Testis (tissue), 3 donors: ENCODE results near the gene FBXO17. TPM values are rescaled to one million over a fixed set of nuclear protein-coding genes. Genes with fewer than 3 reads are reported as not detected.

Experiments
- DNase-seq: peaks from one replicate; pipeline ENCODE4 v3.0.0-alpha.2; 2019
- H3K27ac ChIP-seq, 2 donors: fragments of 200-600 bp; sonication (generic); one replicate each; pipeline ENCODE4 v1.5.1; 2019
- H3K27me3 ChIP-seq: fragments of 200-600 bp; sonication (generic); one replicate; pipeline ENCODE4 v1.5.1; 2019
- H3K36me3 ChIP-seq: fragments of 200-600 bp; sonication (generic); one replicate; pipeline ENCODE4 v1.5.1; 2017; ENCODE audit warnings: low read depth; ENCODE audit errors: missing control alignments
- H3K4me1 ChIP-seq: fragments of 200-600 bp; sonication (generic); one replicate; pipeline ENCODE4 v1.5.1; 2019
- H3K4me3 ChIP-seq, 2 donors: fragments of 200-600 bp; sonication (generic); one replicate each; pipeline ENCODE4 v1.5.1; 2017 to 2019
- H3K9me3 ChIP-seq: fragments of 200-600 bp; sonication (generic); one replicate; pipeline ENCODE4 v1.5.1; 2017
- POLR2A ChIP-seq: fragments of 450-650 bp; IDR thresholded peaks from one replicate; pipeline ENCODE4 v1.6.1; 2017; ENCODE audit warnings: antibody characterized with exemption, mild to moderate bottlenecking, moderate library complexity
- WGBS, 2 donors: methylation state at CpG; one replicate each; pipeline ENCODE4 v1.1.5; 2018; 5-methylcytosine and 5-hydroxymethylcytosine counted together
- intact Hi-C: fragments of 100-400 bp; cut with DNase I; formaldehyde crosslinking; loops from one replicate; pipeline ENCODE4 v1.15.1; 2023; ENCODE audit warnings: low total_unique reads
- polyA plus RNA-seq: library from polyadenylated mRNA; stranded (reverse); fragments of 350-450 nt; fragmentation: Illumina TruSeq; extraction: RNeasy Lipid Tissue Mini Kit (QIAGEN cat#74804); gene quantifications from one replicate; pipeline ENCODE4 v1.2.3, GENCODE V29; 2014; ENCODE audit warnings: low read depth, low replicate concordance; ENCODE audit not compliant: insufficient read depth
- total RNA-seq, 2 donors: library from RNA; depleted of rRNA; stranded (reverse); fragments of >200 nt; gene quantifications; one replicate each; pipeline ENCODE4 v1.2.3, GENCODE V29; 2016
- TF ChIP-seq, protein P1 (sequence below), 3 experiments: fragments of 450-650 bp in 2 of 3; fragments of 200-600 bp in 1 of 3; sonication (generic) in 1 of 3; IDR thresholded peaks; one replicate each; pipeline ENCODE4 v1.5.1; 2016 to 2019; ENCODE audit warnings: antibody characterized with exemption in 3 of 3, mild to moderate bottlenecking in 2 of 3, moderate library complexity in 1 of 3

The FBXO17 gene
- total and polyA plus RNA-seq, 3 donors from 2014 or later, result 10.3 to 14.2 (median 11.8) TPM

DNA sequence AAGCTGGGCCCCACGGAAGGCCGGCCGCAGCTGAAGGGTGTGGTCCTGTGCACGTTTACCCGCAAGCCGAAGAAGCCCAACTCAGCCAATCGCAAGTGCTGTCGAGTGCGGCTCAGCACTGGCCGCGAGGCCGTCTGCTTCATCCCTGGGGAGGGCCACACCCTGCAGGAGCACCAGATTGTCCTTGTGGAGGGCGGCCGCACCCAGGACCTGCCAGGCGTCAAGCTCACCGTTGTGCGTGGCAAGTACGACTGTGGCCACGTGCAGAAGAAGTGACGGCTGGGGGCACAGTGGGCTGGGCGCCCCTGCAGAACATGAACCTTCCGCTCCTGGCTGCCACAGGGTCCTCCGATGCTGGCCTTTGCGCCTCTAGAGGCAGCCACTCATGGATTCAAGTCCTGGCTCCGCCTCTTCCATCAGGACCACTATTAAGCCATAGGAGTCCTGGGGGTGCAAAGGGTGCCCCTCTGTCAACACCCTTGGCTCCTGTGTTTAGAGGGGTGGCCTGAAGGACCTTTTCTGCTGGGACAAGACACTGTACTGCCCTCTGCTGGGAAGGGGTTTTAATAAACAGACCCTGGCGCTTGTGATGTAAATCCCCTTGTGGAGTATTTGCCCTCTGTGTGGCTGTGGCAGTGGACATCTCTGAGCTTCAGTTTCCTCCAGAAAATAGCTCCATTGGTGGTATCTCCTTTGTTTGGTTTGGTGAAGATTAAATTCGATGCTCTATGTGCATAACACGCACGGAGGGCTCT is 42.9 kb downstream of the FBXO17 start:
- TF ChIP-seq POLR2A, result no peak
- TF ChIP-seq, protein P1, sequence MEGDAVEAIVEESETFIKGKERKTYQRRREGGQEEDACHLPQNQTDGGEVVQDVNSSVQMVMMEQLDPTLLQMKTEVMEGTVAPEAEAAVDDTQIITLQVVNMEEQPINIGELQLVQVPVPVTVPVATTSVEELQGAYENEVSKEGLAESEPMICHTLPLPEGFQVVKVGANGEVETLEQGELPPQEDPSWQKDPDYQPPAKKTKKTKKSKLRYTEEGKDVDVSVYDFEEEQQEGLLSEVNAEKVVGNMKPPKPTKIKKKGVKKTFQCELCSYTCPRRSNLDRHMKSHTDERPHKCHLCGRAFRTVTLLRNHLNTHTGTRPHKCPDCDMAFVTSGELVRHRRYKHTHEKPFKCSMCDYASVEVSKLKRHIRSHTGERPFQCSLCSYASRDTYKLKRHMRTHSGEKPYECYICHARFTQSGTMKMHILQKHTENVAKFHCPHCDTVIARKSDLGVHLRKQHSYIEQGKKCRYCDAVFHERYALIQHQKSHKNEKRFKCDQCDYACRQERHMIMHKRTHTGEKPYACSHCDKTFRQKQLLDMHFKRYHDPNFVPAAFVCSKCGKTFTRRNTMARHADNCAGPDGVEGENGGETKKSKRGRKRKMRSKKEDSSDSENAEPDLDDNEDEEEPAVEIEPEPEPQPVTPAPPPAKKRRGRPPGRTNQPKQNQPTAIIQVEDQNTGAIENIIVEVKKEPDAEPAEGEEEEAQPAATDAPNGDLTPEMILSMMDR (IDR thresholded peaks at IDR 0.05), result peak in 1 of 3 experiments; percentile 21
- peak; percentile 45 for DNase-seq
- Histone ChIP-seq H3K27me3 (no peaks in the 10 kb centered on the region), H3K36me3 (no peaks in the 10 kb centered on the region), H3K27ac (no peak overlapping the region), H3K9me3 (no peaks in the 10 kb centered on the region), H3K4me1 (peaks cover 19% of the 10 kb centered on the region), H3K4me3 (no peak overlapping the region)
- intact Hi-C loops, result no loop called here
- 67 to 94% methylated on average over 4 to 27 of the region's 29 CpGs for WGBS, 2 donors

DNA sequence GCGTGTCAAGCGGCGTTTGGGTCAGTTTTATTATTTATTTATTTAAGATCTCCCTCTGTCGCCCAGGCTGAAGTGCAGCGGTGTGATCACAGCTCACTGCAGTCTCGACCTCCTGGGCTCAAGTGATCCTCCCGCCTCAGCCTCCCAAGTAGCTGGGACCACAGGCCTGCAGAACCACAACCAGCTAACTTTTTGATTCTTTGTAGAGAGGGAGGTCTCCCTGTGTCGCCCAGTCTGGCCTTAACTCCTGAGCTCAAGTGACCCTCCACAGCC is 44.1 kb downstream of the FBXO17 start:
- Histone ChIP-seq H3K27me3 (no peaks in the 10 kb centered on the region), H3K9me3 (no peaks in the 10 kb centered on the region), H3K4me3 (peak overlapping the region; percentile 65 to 69), H3K4me1 (peaks cover 19% of the 10 kb centered on the region), H3K36me3 (no peaks in the 10 kb centered on the region), H3K27ac (peak overlapping the region; percentile 63 to 88)
- intact Hi-C loops, result no loop called here
- TF ChIP-seq, protein P1 (IDR thresholded peaks at IDR 0.05), result no peak
- TF ChIP-seq POLR2A, result no peak
- WGBS, 2 donors, result 7 to 22% methylated on average over 7 to 8 of the region's 8 CpGs
- DNase-seq, result no peak

DNA sequence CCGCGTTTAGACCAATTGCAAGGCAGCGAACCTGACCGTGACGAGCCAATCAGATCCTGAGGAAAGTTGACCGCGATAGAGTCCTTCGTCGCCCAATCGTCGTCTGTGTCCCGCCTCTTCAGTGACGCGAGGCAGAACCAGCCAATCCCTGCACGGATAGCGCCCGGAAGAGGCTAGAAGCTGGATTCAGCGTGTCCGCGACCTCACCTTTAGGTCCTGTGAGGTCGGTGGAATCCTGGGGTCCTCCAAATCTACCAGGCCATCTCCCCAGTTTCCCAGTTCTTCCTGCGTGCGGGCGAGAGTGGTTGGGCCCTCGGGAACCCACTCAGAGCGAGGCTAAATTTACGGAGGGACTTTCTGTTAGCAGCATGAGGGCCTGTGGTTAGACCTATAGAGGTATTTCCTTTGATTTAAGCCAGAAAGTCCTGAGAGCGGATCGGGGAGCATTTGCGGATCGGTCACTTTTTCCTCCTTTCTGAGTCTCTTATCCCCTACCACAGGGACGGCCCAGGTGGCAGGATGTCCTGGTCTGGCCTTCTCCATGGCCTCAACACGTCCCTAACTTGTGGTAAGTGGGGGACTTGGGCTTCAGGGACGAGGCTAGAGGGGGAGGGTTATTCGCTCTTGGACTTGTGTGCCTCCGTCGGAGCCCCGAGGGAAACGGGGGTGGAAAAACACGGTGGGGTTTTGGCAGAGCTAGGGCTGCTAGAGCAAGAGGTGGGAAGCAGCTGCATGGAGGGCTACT is 44.6 kb downstream of the FBXO17 start, which contains the start of gene MRPS12:
Gene MRPS12 (plus strand): TSS at position 169 of the 745 bp plus-strand sequence. CDS start 351 bp downstream, at position 520.
- peak within 1 kb of the TSS; percentile 65 to 69 for H3K4me3 ChIP-seq
- H3K27ac ChIP-seq, result peak within 1 kb of the TSS; percentile 63 to 88
- no peaks in the 10 kb centered on the region for H3K36me3 ChIP-seq
- no peak for TF ChIP-seq POLR2A
- TF ChIP-seq, protein P1 (IDR thresholded peaks at IDR 0.05), result no peak
- H3K27me3 ChIP-seq, result no peaks in the 10 kb centered on the region
- no peaks in the 10 kb centered on the region for H3K9me3 ChIP-seq
- peak; percentile 100 for DNase-seq
- peaks cover 19% of the 10 kb centered on the region for H3K4me1 ChIP-seq
- 0% methylated on average over 18 to 40 of the region's 40 CpGs for WGBS, 2 donors
- intact Hi-C loops, result no loop called here

DNA sequence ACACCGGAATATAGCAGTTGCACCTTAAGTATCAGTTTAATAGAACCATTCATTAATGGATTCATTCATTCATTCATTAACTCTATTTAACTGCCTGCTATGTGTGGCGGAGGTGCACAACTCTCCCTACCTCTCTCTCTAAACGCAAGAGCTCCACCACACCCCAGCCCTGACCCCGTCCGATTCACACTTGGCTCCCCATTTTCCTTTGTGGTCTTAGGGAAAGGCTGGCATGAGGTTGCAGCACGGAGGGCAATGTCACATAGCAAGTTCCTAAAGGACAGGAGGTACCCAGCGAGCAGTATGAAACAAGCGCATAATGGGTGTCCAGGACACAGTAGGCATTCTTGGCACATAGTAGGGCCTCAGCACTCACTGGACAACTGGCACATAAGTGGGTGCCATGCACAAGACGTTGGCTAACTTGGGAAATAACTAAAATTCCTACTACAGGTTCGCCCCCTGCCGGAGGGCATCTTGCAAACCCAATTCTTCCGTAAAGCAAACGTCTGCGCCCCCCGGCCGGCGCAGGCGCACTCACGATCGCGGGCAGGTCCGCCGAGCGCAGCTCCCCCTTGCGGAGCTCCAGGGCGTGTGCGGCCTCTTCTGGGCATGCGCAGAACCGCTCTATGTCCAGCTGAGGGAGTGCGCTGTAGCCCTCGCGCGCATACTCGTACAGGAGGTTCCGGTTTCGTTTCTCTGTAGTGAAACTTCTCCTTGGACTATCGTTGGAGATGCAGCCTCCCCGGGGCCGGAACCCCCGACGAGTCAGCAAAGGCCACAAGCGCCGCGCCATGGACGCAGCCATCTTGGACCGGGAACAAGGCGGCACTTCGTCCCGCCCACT is 45.4 kb downstream of the FBXO17 start, which contains the start of gene SARS2:
Gene SARS2 (minus strand): TSS at position 835 of the 847 bp plus-strand sequence. CDS start 27 bp downstream, at position 808.
- intact Hi-C loops, result loop anchor here (10.0 kb wide), 1 partner anchor 385 kb away; no protein-coding TSS in a partner anchor
- DNase-seq, result peak; percentile 94
- Histone ChIP-seq H3K4me3 (peak within 1 kb of the TSS; percentile 65 to 69), H3K27ac (peak within 1 kb of the TSS; percentile 63 to 88), H3K36me3 (no peaks in the 10 kb centered on the region), H3K4me1 (peaks cover 19% of the 10 kb centered on the region), H3K27me3 (no peaks in the 10 kb centered on the region), H3K9me3 (no peaks in the 10 kb centered on the region)
- 5 to 9% methylated on average over 11 to 30 of the region's 49 CpGs for WGBS, 2 donors
- TF ChIP-seq POLR2A, result no peak
- TF ChIP-seq, protein P1 (IDR thresholded peaks at IDR 0.05), result peak; percentile 95 to 99 (median 99)
